Endothelial cell of umbilical vein (primary cell): ENCODE data around the gene TRIM67. TPM values are rescaled to one million over a fixed set of nuclear protein-coding genes. Genes with fewer than 3 reads are reported as not detected.

ENCODE experiments used
- BruUV-seq: library from RNA; stranded (reverse); fragments of 400-500 nt; replicated peaks from 2 replicates; lab custom pipeline; 2021; lab: Mats Ljungman, UMichigan
- CTCF ChIA-PET: fragments of 300-600, 350-600 bp; sonication (Branson Sonifier 250); formaldehyde crosslinking; loops from one replicate; lab custom pipeline; 2021; ENCODE audit warnings: antibody characterized with exemption, inconsistent platforms; lab: Charles Lee
- POLR2A ChIA-PET: fragments of 300-600, 350-600 bp; sonication (Branson Sonifier 250); formaldehyde crosslinking; loops from one replicate; lab custom pipeline; 2021; ENCODE audit warnings: antibody characterized with exemption, inconsistent platforms; lab: Charles Lee
- DNase-seq: peaks from one replicate; pipeline ENCODE4 v3.0.0-alpha.2; 2011; ENCODE audit warnings: low read depth, low spot score
- FAIRE-seq: peaks from 2 replicates; lab custom pipeline; 2011; peaks lifted over from hg19 to GRCh38; lab: Jason Lieb, UNC
- H2AFZ ChIP-seq: 2 replicates; pipeline ENCODE4 v1.6.0; 2012; ENCODE audit warnings: low read depth, low read length, control low read depth, inconsistent platforms
- H3K27ac ChIP-seq: 2 replicates; pipeline ENCODE4 v1.5.1; 2011; ENCODE audit warnings: low read depth, mild to moderate bottlenecking, control low read depth, low read length, moderate library complexity; ENCODE audit not compliant: insufficient read depth
- H3K27me3 ChIP-seq, 2 experiments: 2 replicates each; pipeline versions ENCODE4 v1.6.0 to v1.6.1; 2011; ENCODE audit warnings: low read length in 2 of 2, mixed read lengths in 1 of 2; ENCODE audit not compliant: control insufficient read depth in 2 of 2, insufficient read depth in 2 of 2
- H3K36me3 ChIP-seq, 2 experiments: 2 replicates in 1 of 2; 3 replicates in 1 of 2; pipeline ENCODE4 v1.5.1; 2011; ENCODE audit warnings: low read length in 2 of 2, mild to moderate bottlenecking in 1 of 2, moderate library complexity in 1 of 2; ENCODE audit not compliant: control insufficient read depth in 2 of 2, insufficient read depth in 2 of 2; ENCODE audit errors: extremely low read depth in 1 of 2
- H3K4me1 ChIP-seq: 3 replicates; pipeline ENCODE4 v1.5.1; 2011; ENCODE audit warnings: mild to moderate bottlenecking, low read length; ENCODE audit not compliant: control insufficient read depth, insufficient read depth; ENCODE audit errors: extremely low read depth
- H3K4me2 ChIP-seq: 2 replicates; pipeline ENCODE4 v1.6.1; 2011; ENCODE audit warnings: low read length, control low read depth, mixed read lengths; ENCODE audit not compliant: insufficient read depth
- H3K4me3 ChIP-seq, 3 experiments: fragments of 200-600 bp in 1 of 3; sonication (generic), shearing (Covaris generic) in 1 of 3; replicated peaks in 1 of 3; 2 replicates each; pipeline ENCODE4 v1.5.1; 2011 to 2016; ENCODE audit warnings: control low read depth in 3 of 3, low read length in 3 of 3, mild to moderate bottlenecking in 2 of 3, inconsistent platforms in 1 of 3, low read depth in 1 of 3, moderate library complexity in 1 of 3; ENCODE audit not compliant: insufficient read depth in 1 of 3
- H3K79me2 ChIP-seq: 2 replicates; pipeline ENCODE4 v1.6.0; 2012; ENCODE audit warnings: low read length, inconsistent platforms; ENCODE audit not compliant: control insufficient read depth, insufficient read depth
- H3K9ac ChIP-seq: replicated peaks from 2 replicates; pipeline ENCODE3; 2011; ENCODE audit warnings: low read length, control low read depth; ENCODE audit not compliant: insufficient read depth; ENCODE audit errors: extremely low read depth
- H3K9me1 ChIP-seq: replicated peaks from 3 replicates; pipeline ENCODE4 v1.6.0; 2011; ENCODE audit warnings: mild to moderate bottlenecking, low read length; ENCODE audit not compliant: control insufficient read depth, insufficient read depth; ENCODE audit errors: extremely low read depth
- H3K9me3 ChIP-seq: replicated peaks from 2 replicates; pipeline ENCODE4 v1.5.1; 2012; ENCODE audit warnings: low read length, inconsistent platforms; ENCODE audit not compliant: control insufficient read depth, insufficient read depth
- H4K20me1 ChIP-seq: replicated peaks from 2 replicates; pipeline ENCODE3; 2011; ENCODE audit warnings: mild to moderate bottlenecking, low read length; ENCODE audit not compliant: control insufficient read depth, insufficient read depth; ENCODE audit errors: extremely low read depth
- CTCF ChIP-seq, 2 donors: IDR thresholded peaks; 1 replicate in 1 of 2; 2 replicates in 1 of 2; pipeline ENCODE4 v1.5.1; 2011; ENCODE audit warnings: low read length in 2 of 2, mild to moderate bottlenecking in 2 of 2, moderate library complexity in 2 of 2, control low read depth in 1 of 2, inconsistent platforms in 1 of 2, low read depth in 1 of 2; ENCODE audit not compliant: insufficient read depth in 1 of 2; ENCODE audit errors: extremely low read depth in 1 of 2
- EZH2 ChIP-seq: IDR thresholded peaks from 2 replicates; pipeline ENCODE4 v1.6.1; 2012; ENCODE audit warnings: borderline replicate concordance, low read depth, mild to moderate bottlenecking, moderate library complexity, low read length, inconsistent platforms; ENCODE audit not compliant: severe bottlenecking
- FOS ChIP-seq: IDR thresholded peaks from 2 replicates; pipeline ENCODE4 v1.6.1; 2011; ENCODE audit warnings: mild to moderate bottlenecking, low read length, moderate library complexity, borderline replicate concordance; ENCODE audit not compliant: insufficient read depth
- GATA2 ChIP-seq: IDR thresholded peaks from 2 replicates; pipeline ENCODE4 v1.7.0; 2011; ENCODE audit warnings: low read depth, mild to moderate bottlenecking, moderate library complexity, mixed read lengths, low read length; ENCODE audit not compliant: insufficient read length, insufficient read depth
- JUN ChIP-seq: IDR thresholded peaks from 2 replicates; pipeline ENCODE4 v1.6.1; 2011; ENCODE audit warnings: borderline replicate concordance, low read depth; ENCODE audit not compliant: insufficient read length, insufficient read depth
- MAX ChIP-seq: IDR thresholded peaks from 2 replicates; pipeline ENCODE4 v1.6.1; 2011; ENCODE audit not compliant: insufficient read depth, insufficient read length
- MYC ChIP-seq: IDR thresholded peaks from one replicate; pipeline ENCODE4 v1.6.1; 2011; ENCODE audit warnings: mild to moderate bottlenecking, low read depth, low read length
- POLR2A ChIP-seq: IDR thresholded peaks from 2 replicates; pipeline ENCODE4 v1.6.1; 2012; ENCODE audit warnings: low read depth, mild to moderate bottlenecking, control low read depth, low read length
- POLR2AphosphoS5 ChIP-seq: IDR thresholded peaks from 2 replicates; pipeline ENCODE4 v1.6.1; 2012; ENCODE audit warnings: low read depth, mild to moderate bottlenecking, control low read depth, low read length, moderate library complexity; ENCODE audit not compliant: insufficient read depth
- dilution Hi-C: fragments of 300-500 bp; cut with MboI; formaldehyde crosslinking; loops from one replicate; pipeline ENCODE4 v1.15.0; 2019; ENCODE audit warnings: low sequenced_read_pairs; ENCODE audit not compliant: extremely low pct_ligation_motif_present
- intact Hi-C: fragments of 100-400 bp; cut with micrococcal nuclease; formaldehyde crosslinking; loops from one replicate; pipeline ENCODE4 v1.10.0; 2022
- polyA plus RNA-seq, 4 experiments: library from polyadenylated mRNA; depleted of rRNA in 3 of 4; stranded (reverse) in 3 of 4; unstranded in 1 of 4; fragments of >200 nt; gene quantifications; 2 replicates each; pipeline versions ENCODE4 v1.2.1 to v1.2.3, GENCODE V29; 2011 to 2012; ENCODE audit warnings: missing spikeins in 1 of 4
- total RNA-seq: library from RNA; stranded (reverse); gene quantifications from 2 replicates; pipeline ENCODE4 v1.2.3, GENCODE V29; 2021

TRIM67 gene
- total and polyA plus RNA-seq, 2 donors (not counting 3 experiments of a cell fraction or from before 2014, with no cell fraction given): not detected

- Histone ChIP-seq H3K9me3 (no peaks in the 10 kb centered on the region), H3K79me2 (no peaks in the 10 kb centered on the region), H3K4me1 (no peaks in the 10 kb centered on the region), H3K27ac (no peak overlapping the region), H3K9me1 (no peaks in the 10 kb centered on the region), H4K20me1 (no peaks in the 10 kb centered on the region), H3K4me3 (no peak overlapping the region), H3K9ac (no peak overlapping the region), H3K4me2 (no peak overlapping the region), H3K36me3 (no peaks in the 10 kb centered on the region), H2AFZ (no peak overlapping the region), H3K27me3 (peaks cover 46 to 58% of the 10 kb centered on the region in 2 experiments)
- no TSS peak for BruUV-seq
- POLR2A ChIA-PET: no interaction called here
- intact Hi-C loops: no loop called here
- DNase-seq (no peak), FAIRE-seq (no peak)
- dilution Hi-C loops: no loop called here
- CTCF ChIA-PET: no interaction called here
- TF ChIP-seq JUN (no peak), MAX (no peak), POLR2AphosphoS5 (no peak), POLR2A (no peak), FOS (no peak), EZH2 (no peak), CTCF (IDR thresholded peaks at IDR 0.05; ENCODE audit: extremely low read depth in 1 of 2, insufficient read depth in 1 of 2, low read depth in 1 of 2, low read length in 2 of 2) (no peak), MYC (no peak), GATA2 (no peak)
Measured at GRCh38 chr1:231165371-231165770, 3.5 kb downstream of the TRIM67 start.
